GM18519 (cell line): Measurements from ENCODE around the gene EMC10.
"Not testable (repeated sequence)": the region's sequence is repeated elsewhere in the genome, so short reads cannot be mapped to it uniquely, and the experiment has no call there.

Source experiments
- ATAC-seq: cut with Tn5 transposase; IDR thresholded peaks from one replicate; pipeline ENCODE4 v1.9.1; 2021; ENCODE audit warnings: mild to moderate bottlenecking, moderate library complexity; ENCODE audit not compliant: unreplicated experiment, low FRiP score

Gene EMC10

GRCh38 chr19:50512112-50512998 lies 36.0 kb downstream of the EMC10 start:
- ATAC-seq: no peak

- no peak for ATAC-seq
Measured at GRCh38 chr19:50512999-50513745, 36.9 kb downstream of the EMC10 start.

- no peak for ATAC-seq
Measured at GRCh38 chr19:50513746-50514345, 37.5 kb downstream of the EMC10 start, which contains the start of gene ASPDH. TSS of gene ASPDH (minus strand) at chr19:50513913. CDS start at chr19:50513823, 90 bp downstream.

GRCh38 chr19:50514346-50515167 lies 38.2 kb downstream of the EMC10 start:
- no peak for ATAC-seq

- ATAC-seq: no peak
Measured at GRCh38 chr19:50515168-50515561, 38.9 kb downstream of the EMC10 start.

GRCh38 chr19:50516456-50516855 lies 40.1 kb downstream of the EMC10 start:
- no peak for ATAC-seq

- no peak for ATAC-seq
Measured at GRCh38 chr19:50516964-50517703, 40.8 kb downstream of the EMC10 start.

- ATAC-seq: no peak
Measured at GRCh38 chr19:50517704-50518075, 41.4 kb downstream of the EMC10 start.

GRCh38 chr19:50518091-50519005 lies 42.0 kb downstream of the EMC10 start:
- no peak for ATAC-seq

GRCh38 chr19:50519006-50519575 lies 42.8 kb downstream of the EMC10 start:
- no peak for ATAC-seq

GRCh38 chr19:50520822-50521465 lies 44.6 kb downstream of the EMC10 start:
- ATAC-seq: no peak

GRCh38 chr19:50522881-50523280 lies 46.6 kb downstream of the EMC10 start:
- ATAC-seq: no peak

- ATAC-seq: not testable (repeated sequence)
Measured at GRCh38 chr19:50528052-50528451, 51.7 kb downstream of the EMC10 start.

- no peak for ATAC-seq
Measured at GRCh38 chr19:50531171-50531612, 54.9 kb downstream of the EMC10 start.

- ATAC-seq: no peak
Measured at GRCh38 chr19:50532952-50533351, 56.6 kb downstream of the EMC10 start.

- no peak for ATAC-seq
Measured at GRCh38 chr19:50534478-50534877, 58.2 kb downstream of the EMC10 start.

- no peak for ATAC-seq
Measured at GRCh38 chr19:50535672-50536187, 59.4 kb downstream of the EMC10 start.
